ENCODE measurements around the gene NRG2. TPM values are rescaled to one million over a fixed set of nuclear protein-coding genes. Genes with fewer than 3 reads are reported as not detected.

Gene NRG2
- total RNA-seq, 4 donors from 2014 or later: 4.5 to 7.0 (median 5.4) TPM

GRCh38 chr5:139838381-139839197, 204.5 kb downstream of the NRG2 start:
- Histone ChIP-seq H3K4me3 (no peak overlapping the region), H3K27ac (no peak overlapping the region), H3K4me1 (no peaks in the 10 kb centered on the region), H3K9me3 (no peaks in the 10 kb centered on the region), H3K27me3 (no peaks in the 10 kb centered on the region), H3K36me3 (no peaks in the 10 kb centered on the region)
- 95% methylated on average over 8 of the region's 12 CpGs for WGBS
- no peak for TF ChIP-seq POLR2A (IDR thresholded peaks at IDR 0.05)
- no peak for DNase-seq (ENCODE audit: low spot score in 2 of 2)

- Histone ChIP-seq H3K4me1 (no peaks in the 10 kb centered on the region), H3K9me3 (no peaks in the 10 kb centered on the region), H3K27ac (no peak overlapping the region), H3K27me3 (no peaks in the 10 kb centered on the region), H3K36me3 (no peaks in the 10 kb centered on the region), H3K4me3 (no peak overlapping the region)
- no peak for TF ChIP-seq POLR2A (IDR thresholded peaks at IDR 0.05)
- TF ChIP-seq EP300 (IDR thresholded peaks at IDR 0.05): no peak
- no peak for TF ChIP-seq POLR2AphosphoS5 (IDR thresholded peaks at IDR 0.05)
- TF ChIP-seq CTCF (IDR thresholded peaks at IDR 0.05): no peak
- 82% methylated on average over 5 of the region's 10 CpGs for WGBS
- DNase-seq (ENCODE audit: low spot score in 2 of 2): no peak
Measured at GRCh38 chr5:139837711-139838380, 205.3 kb downstream of the NRG2 start.

GRCh38 chr5:139836469-139837208, 206.5 kb downstream of the NRG2 start:
- Histone ChIP-seq H3K27ac (no peak overlapping the region), H3K9me3 (no peaks in the 10 kb centered on the region), H3K4me1 (no peaks in the 10 kb centered on the region), H3K27me3 (no peaks in the 10 kb centered on the region), H3K36me3 (no peaks in the 10 kb centered on the region), H3K4me3 (no peak overlapping the region)
- no peak for TF ChIP-seq POLR2A (IDR thresholded peaks at IDR 0.05)
- no peak for TF ChIP-seq CTCF (IDR thresholded peaks at IDR 0.05)
- no peak for TF ChIP-seq POLR2AphosphoS5 (IDR thresholded peaks at IDR 0.05)
- no peak for TF ChIP-seq EP300 (IDR thresholded peaks at IDR 0.05)
- no peak for DNase-seq (ENCODE audit: low spot score in 2 of 2)
- 95% methylated on average over 15 of the region's 22 CpGs for WGBS

GRCh38 chr5:139835656-139836055, 207.4 kb downstream of the NRG2 start:
- DNase-seq (ENCODE audit: low spot score in 2 of 2): no peak
- no peak for TF ChIP-seq POLR2AphosphoS5 (IDR thresholded peaks at IDR 0.05)
- TF ChIP-seq CTCF (IDR thresholded peaks at IDR 0.05): no peak
- no peak for TF ChIP-seq EP300 (IDR thresholded peaks at IDR 0.05)
- no peak for TF ChIP-seq POLR2A (IDR thresholded peaks at IDR 0.05)
- H3K4me3 ChIP-seq: no peak overlapping the region
- no peaks in the 10 kb centered on the region for H3K36me3 ChIP-seq
- H3K27me3 ChIP-seq: no peaks in the 10 kb centered on the region
- no peaks in the 10 kb centered on the region for H3K4me1 ChIP-seq
- no peak overlapping the region for H3K27ac ChIP-seq
- 67% methylated on average over 2 of the region's 3 CpGs for WGBS
- no peaks in the 10 kb centered on the region for H3K9me3 ChIP-seq

- Histone ChIP-seq H3K4me1 (no peaks in the 10 kb centered on the region), H3K27ac (no peak overlapping the region), H3K36me3 (no peaks in the 10 kb centered on the region), H3K4me3 (no peak overlapping the region), H3K27me3 (no peaks in the 10 kb centered on the region), H3K9me3 (no peaks in the 10 kb centered on the region)
- TF ChIP-seq EP300 (IDR thresholded peaks at IDR 0.05) (no peak), POLR2AphosphoS5 (IDR thresholded peaks at IDR 0.05) (no peak), CTCF (IDR thresholded peaks at IDR 0.05) (no peak), POLR2A (IDR thresholded peaks at IDR 0.05) (no peak)
- DNase-seq (ENCODE audit: low spot score in 2 of 2): no peak
- WGBS: 74% methylated on average over 3 of the region's 3 CpGs
Measured at GRCh38 chr5:139833525-139833924, 209.6 kb downstream of the NRG2 start.
